HEK293T (cell line): ENCODE data around the gene FUBP1.

Experiments used
- ARNT ChIP-seq: fragments of 450-650 bp; IDR thresholded peaks from 2 replicates; pipeline ENCODE4 v1.6.1; 2017; ENCODE audit warnings: mild to moderate bottlenecking
- BHLHE40 ChIP-seq: fragments of 450-650 bp; IDR thresholded peaks from 2 replicates; pipeline ENCODE4 v1.6.1; 2016; ENCODE audit warnings: mild to moderate bottlenecking, moderate library complexity, borderline replicate concordance
- CTBP1 ChIP-seq: fragments of 450-650 bp; IDR thresholded peaks from 2 replicates; pipeline ENCODE4 v1.6.1; 2016; ENCODE audit warnings: borderline replicate concordance
- ELF4 ChIP-seq: fragments of 450-650 bp; IDR thresholded peaks from 2 replicates; pipeline ENCODE4 v1.6.1; 2017; ENCODE audit warnings: antibody characterized with exemption
- FOXA1 ChIP-seq: fragments of 450-650 bp; IDR thresholded peaks from 2 replicates; pipeline ENCODE4 v1.6.1; 2016; ENCODE audit warnings: mild to moderate bottlenecking
- FOXK2 ChIP-seq: fragments of 450-650 bp; IDR thresholded peaks from 2 replicates; pipeline ENCODE4 v1.6.1; 2016; ENCODE audit warnings: mild to moderate bottlenecking
- FOXM1 ChIP-seq: fragments of 450-650 bp; IDR thresholded peaks from 2 replicates; pipeline ENCODE4 v1.6.1; 2017; ENCODE audit warnings: mild to moderate bottlenecking, borderline replicate concordance
- HDGF ChIP-seq: fragments of 450-650 bp; IDR thresholded peaks from 2 replicates; pipeline ENCODE4 v1.6.1; 2017; ENCODE audit warnings: antibody characterized with exemption, borderline replicate concordance
- L3MBTL2 ChIP-seq: fragments of 450-650 bp; conservative IDR thresholded peaks from 2 replicates; pipeline ENCODE4 v1.6.1; 2016; ENCODE audit warnings: mild to moderate bottlenecking
- LEF1 ChIP-seq: fragments of 450-650 bp; IDR thresholded peaks from 2 replicates; pipeline ENCODE4 v1.6.1; 2017; ENCODE audit warnings: mild to moderate bottlenecking, borderline replicate concordance
- SP1 ChIP-seq: fragments of 450-650 bp; IDR thresholded peaks from 2 replicates; pipeline ENCODE4 v1.6.1; 2017
- SUZ12 ChIP-seq: fragments of 450-650 bp; IDR thresholded peaks from 2 replicates; pipeline ENCODE4 v1.6.1; 2016; ENCODE audit warnings: mild to moderate bottlenecking
- TARDBP ChIP-seq: fragments of 450-650 bp; IDR thresholded peaks from 2 replicates; pipeline ENCODE4 v1.6.1; 2016
- ZNF384 ChIP-seq: fragments of 450-650 bp; IDR thresholded peaks from 2 replicates; pipeline ENCODE4 v1.6.1; 2016

DNA sequence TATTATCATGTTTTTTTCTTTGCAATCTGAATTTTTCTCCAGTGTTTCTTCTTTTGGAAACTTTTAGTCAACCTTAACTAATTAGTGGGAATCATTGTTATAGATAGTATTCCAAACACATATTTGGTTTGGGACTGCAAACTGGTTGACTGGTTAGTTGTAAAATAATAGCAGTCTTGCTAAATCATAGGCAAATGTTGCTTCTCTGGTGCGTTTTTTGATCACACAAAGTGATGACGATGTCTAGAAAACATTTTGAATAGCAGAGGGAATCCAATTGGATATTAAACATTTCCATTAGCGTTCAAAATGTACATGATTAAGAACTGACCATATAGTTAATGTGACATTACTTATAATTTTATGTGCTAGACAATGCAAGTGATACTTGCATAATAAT lies 30.4 kb upstream of the FUBP1 start:
- TF ChIP-seq ELF4 (no peak), BHLHE40 (no peak), FOXK2 (no peak), SP1 (no peak), LEF1 (no peak), FOXM1 (no peak), TARDBP (no peak), ARNT (no peak), ZNF384 (no peak), CTBP1 (no peak), FOXA1 (no peak), L3MBTL2 (no peak), SUZ12 (no peak), HDGF (no peak)
